Stomach (tissue), 4 donors: ENCODE measurements around the gene CAND2.

ENCODE experiments used
- CTCF ChIP-seq, 7 experiments: fragments of 450-650 bp in 4 of 7; fragments of 200-600 bp in 3 of 7; sonication (generic) in 3 of 7; IDR thresholded peaks; one replicate each; pipeline ENCODE4 v1.5.1; 2016 to 2019; ENCODE audit warnings: antibody characterized with exemption in 7 of 7, control low read depth in 2 of 7, mild to moderate bottlenecking in 1 of 7
- POLR2A ChIP-seq, 4 donors: fragments of 450-650 bp; IDR thresholded peaks; one replicate each; pipeline ENCODE4 v1.6.1; 2016; ENCODE audit warnings: antibody characterized with exemption in 4 of 4, control low read depth in 2 of 4, mild to moderate bottlenecking in 1 of 4, moderate library complexity in 1 of 4

GRCh38 chr3:12772462-12772861 lies 24.0 kb upstream of the CAND2 start:
- no peak for TF ChIP-seq CTCF (IDR thresholded peaks at IDR 0.05)
- no peak for TF ChIP-seq POLR2A (IDR thresholded peaks at IDR 0.05)
